ENCODE measurements around the gene MPP4. TPM values are rescaled to one million over a fixed set of nuclear protein-coding genes. Genes with fewer than 3 reads are reported as not detected.

Gene MPP4
- total RNA-seq, 5 donors from 2014 or later (not counting 1 experiment from before 2014, with no cell fraction given): 0.13 TPM; not detected in 4

DNA sequence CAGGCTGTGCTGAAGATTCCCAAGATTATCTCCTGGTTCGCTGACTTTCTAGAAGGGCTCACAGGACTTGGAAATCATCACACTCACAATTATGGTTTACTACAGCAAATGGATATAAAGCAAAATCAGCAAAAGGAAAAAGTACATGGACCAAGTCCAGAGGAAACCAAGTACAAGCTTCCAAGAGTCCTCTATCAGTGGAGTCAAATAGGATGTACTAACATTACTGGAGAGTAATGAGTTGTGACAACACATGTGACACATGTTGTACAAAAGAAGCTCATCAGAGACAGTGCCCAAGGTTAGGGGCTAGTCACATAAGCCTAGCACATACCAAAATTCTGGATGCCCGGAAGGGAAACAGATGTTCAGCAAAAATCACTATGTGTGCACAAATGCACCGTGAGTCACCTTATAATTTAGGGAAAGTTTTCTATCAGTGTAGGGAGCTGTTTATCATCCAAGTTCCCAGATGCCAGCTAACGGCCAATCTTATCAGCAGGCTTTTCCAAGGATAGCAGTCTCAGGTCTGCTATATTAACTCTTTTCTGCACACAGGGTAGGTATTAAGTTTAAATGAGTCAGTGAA lies 64.7 kb downstream of the MPP4 start:
- Histone ChIP-seq H3K27ac (ENCODE audit: low read length) (no peak overlapping the region), H3K4me3 (ENCODE audit: control insufficient read depth in 1 of 2, extremely low read depth in 1 of 2, low read length in 1 of 2) (no peak overlapping the region), H3K9me3 (no peaks in the 10 kb centered on the region), H3K4me1 (ENCODE audit: control insufficient read depth in 1 of 2, extremely low read depth in 1 of 2, insufficient read depth in 2 of 2, low read length in 2 of 2) (no peaks in the 10 kb centered on the region), H3K27me3 (replicated peaks in 1 of 2; ENCODE audit: control insufficient read depth in 2 of 2, extremely low read depth in 1 of 2, insufficient read depth in 2 of 2, low read length in 1 of 2) (no peaks in the 10 kb centered on the region), H3K36me3 (ENCODE audit: control insufficient read depth in 2 of 2, extremely low read depth in 1 of 2, insufficient read depth in 1 of 2, low read length in 1 of 2) (peaks cover 6 to 7% of the 10 kb centered on the region in 2 donors)
- Mint-ChIP-seq H3K36me3 (peaks cover 33% of the 10 kb centered on the region), H3K9me3 (no peaks in the 10 kb centered on the region), H3K27me3 (no peaks in the 10 kb centered on the region), H3K27ac (no peak overlapping the region), H3K4me3 (no peak overlapping the region), H3K4me1 (no peaks in the 10 kb centered on the region)
- POLR2A ChIA-PET: interaction anchor here in 1 of 2 donors (0.7 kb wide), 1 partner anchor 12 kb away, joined by 3 read pairs; no protein-coding TSS in a partner anchor
- ATAC-seq (replicated peaks in 1 of 4) (no peak), DNase-seq (no peak)
- CTCF ChIA-PET: interaction anchor here (0.6 to 0.8 kb wide), 2 partner anchors 10 to 593 kb away, joined by 3 to 4 read pairs; partner anchors contain the start of gene TMEM237 (in 1 of the 2)
- WGBS (ENCODE audit: insufficient coverage): 100% methylated on average over 1 of the region's 4 CpGs

GRCh38 chr2:201631041-201631440 lies 67.4 kb downstream of the MPP4 start:
- no peak overlapping the region for H3K4me3 Mint-ChIP-seq
- no peaks in the 10 kb centered on the region for H3K9me3 ChIP-seq
- POLR2A ChIA-PET: no interaction called here

GRCh38 chr2:201630577-201630976 lies 67.9 kb downstream of the MPP4 start:
- no peaks in the 10 kb centered on the region for H3K9me3 Mint-ChIP-seq
- Histone ChIP-seq H3K9me3 (no peaks in the 10 kb centered on the region), H3K4me1 (ENCODE audit: control insufficient read depth in 1 of 2, extremely low read depth in 1 of 2, insufficient read depth in 2 of 2, low read length in 2 of 2) (no peaks in the 10 kb centered on the region), H3K27me3 (replicated peaks in 1 of 2; ENCODE audit: control insufficient read depth in 2 of 2, extremely low read depth in 1 of 2, insufficient read depth in 2 of 2, low read length in 1 of 2) (no peaks in the 10 kb centered on the region), H3K27ac (ENCODE audit: low read length) (no peak overlapping the region), H3K36me3 (ENCODE audit: control insufficient read depth in 2 of 2, extremely low read depth in 1 of 2, insufficient read depth in 1 of 2, low read length in 1 of 2) (peaks cover 6 to 8% of the 10 kb centered on the region in 2 donors), H3K4me3 (ENCODE audit: control insufficient read depth in 1 of 2, extremely low read depth in 1 of 2, low read length in 1 of 2) (no peak overlapping the region)
- no peak overlapping the region for H3K4me3 Mint-ChIP-seq
- peaks cover 26% of the 10 kb centered on the region for H3K36me3 Mint-ChIP-seq
- H3K27me3 Mint-ChIP-seq: no peaks in the 10 kb centered on the region
- CTCF ChIA-PET: no interaction called here
- ATAC-seq (replicated peaks in 1 of 4): no peak
- no peak for DNase-seq
- H3K27ac Mint-ChIP-seq: no peak overlapping the region
- WGBS (ENCODE audit: insufficient coverage): no CpG with 5 or more reads among the region's 2 CpGs
- POLR2A ChIA-PET: no interaction called here
- H3K4me1 Mint-ChIP-seq: no peaks in the 10 kb centered on the region

More at GRCh38 chr2:201631041-201631440, 67.4 kb downstream of the MPP4 start:
- Histone ChIP-seq H3K27me3 (replicated peaks in 1 of 2; ENCODE audit: control insufficient read depth in 2 of 2, extremely low read depth in 1 of 2, insufficient read depth in 2 of 2, low read length in 1 of 2) (no peaks in the 10 kb centered on the region), H3K27ac (ENCODE audit: low read length) (no peak overlapping the region), H3K4me1 (ENCODE audit: control insufficient read depth in 1 of 2, extremely low read depth in 1 of 2, insufficient read depth in 2 of 2, low read length in 2 of 2) (no peaks in the 10 kb centered on the region), H3K36me3 (ENCODE audit: control insufficient read depth in 2 of 2, extremely low read depth in 1 of 2, insufficient read depth in 1 of 2, low read length in 1 of 2) (peaks cover 6 to 8% of the 10 kb centered on the region in 2 donors), H3K4me3 (ENCODE audit: control insufficient read depth in 1 of 2, extremely low read depth in 1 of 2, low read length in 1 of 2) (no peak overlapping the region)
- no peak for ATAC-seq (replicated peaks in 1 of 4)
- CTCF ChIA-PET: no interaction called here
- WGBS (ENCODE audit: insufficient coverage): 100% methylated on average over 1 of the region's 8 CpGs
- H3K27ac Mint-ChIP-seq: no peak overlapping the region
- H3K36me3 Mint-ChIP-seq: peaks cover 27% of the 10 kb centered on the region
- no peak for DNase-seq
- H3K27me3 Mint-ChIP-seq: no peaks in the 10 kb centered on the region
- no peaks in the 10 kb centered on the region for H3K9me3 Mint-ChIP-seq
- no peaks in the 10 kb centered on the region for H3K4me1 Mint-ChIP-seq

DNA sequence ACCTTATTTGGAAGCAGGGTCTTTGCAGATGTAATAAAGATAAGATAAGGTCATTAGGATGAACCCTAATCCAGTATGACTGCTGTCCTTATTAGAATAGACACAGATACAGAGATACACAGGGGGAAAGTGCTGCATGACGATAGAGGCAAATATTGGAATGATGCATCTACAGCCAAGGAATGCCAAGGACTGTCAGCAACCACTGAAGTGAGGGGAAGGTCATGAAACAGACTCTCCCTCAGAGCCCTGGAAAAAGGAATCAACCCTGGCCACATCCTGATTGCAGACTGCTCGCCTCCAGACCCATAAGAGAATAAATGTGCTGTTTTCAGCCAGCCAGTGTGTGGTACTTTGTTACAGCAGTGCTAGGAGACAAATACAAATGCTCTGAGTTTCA lies 69.9 kb downstream of the MPP4 start:
- H3K27ac ChIP-seq (ENCODE audit: low read length): no peak overlapping the region
- peaks cover 6 to 8% of the 10 kb centered on the region in 2 donors for H3K36me3 ChIP-seq (ENCODE audit: control insufficient read depth in 2 of 2, extremely low read depth in 1 of 2, insufficient read depth in 1 of 2, low read length in 1 of 2)
- H3K4me1 ChIP-seq (ENCODE audit: control insufficient read depth in 1 of 2, extremely low read depth in 1 of 2, insufficient read depth in 2 of 2, low read length in 2 of 2): no peaks in the 10 kb centered on the region
- POLR2A ChIA-PET: no interaction called here
- no peak overlapping the region for H3K4me3 ChIP-seq (ENCODE audit: control insufficient read depth in 1 of 2, extremely low read depth in 1 of 2, low read length in 1 of 2)
- Mint-ChIP-seq H3K27me3 (no peaks in the 10 kb centered on the region), H3K36me3 (peaks cover 28% of the 10 kb centered on the region), H3K4me1 (no peaks in the 10 kb centered on the region), H3K4me3 (no peak overlapping the region), H3K9me3 (no peaks in the 10 kb centered on the region), H3K27ac (no peak overlapping the region)
- H3K27me3 ChIP-seq (replicated peaks in 1 of 2; ENCODE audit: control insufficient read depth in 2 of 2, extremely low read depth in 1 of 2, insufficient read depth in 2 of 2, low read length in 1 of 2): no peaks in the 10 kb centered on the region
- DNase-seq (no peak), ATAC-seq (replicated peaks in 1 of 4) (no peak)
- WGBS (ENCODE audit: insufficient coverage): 100% methylated on average over 1 of the region's 2 CpGs
- no peaks in the 10 kb centered on the region for H3K9me3 ChIP-seq
- CTCF ChIA-PET: no interaction called here

GRCh38 chr2:201622306-201622970 lies 76.0 kb downstream of the MPP4 start:
- Histone ChIP-seq H3K4me3 (ENCODE audit: control insufficient read depth in 1 of 2, extremely low read depth in 1 of 2, low read length in 1 of 2) (no peak overlapping the region), H3K9me3 (no peaks in the 10 kb centered on the region), H3K36me3 (ENCODE audit: control insufficient read depth in 2 of 2, extremely low read depth in 1 of 2, insufficient read depth in 1 of 2, low read length in 1 of 2) (no peaks in the 10 kb centered on the region), H3K27ac (ENCODE audit: low read length) (no peak overlapping the region), H3K4me1 (ENCODE audit: control insufficient read depth in 1 of 2, extremely low read depth in 1 of 2, insufficient read depth in 2 of 2, low read length in 2 of 2) (no peaks in the 10 kb centered on the region), H3K27me3 (replicated peaks in 1 of 2; ENCODE audit: control insufficient read depth in 2 of 2, extremely low read depth in 1 of 2, insufficient read depth in 2 of 2, low read length in 1 of 2) (no peaks in the 10 kb centered on the region)
- H3K9me3 Mint-ChIP-seq: no peaks in the 10 kb centered on the region
- no peaks in the 10 kb centered on the region for H3K4me1 Mint-ChIP-seq
- CTCF ChIA-PET: no interaction called here
- H3K4me3 Mint-ChIP-seq: no peak overlapping the region
- no peak for DNase-seq
- no peak for ATAC-seq (replicated peaks in 1 of 4)
- POLR2A ChIA-PET: no interaction called here
- H3K36me3 Mint-ChIP-seq: peaks cover 12% of the 10 kb centered on the region
- WGBS (ENCODE audit: insufficient coverage): 97% methylated on average over 3 of the region's 5 CpGs
- H3K27ac Mint-ChIP-seq: no peak overlapping the region
- no peaks in the 10 kb centered on the region for H3K27me3 Mint-ChIP-seq

GRCh38 chr2:201621293-201621999 lies 77.0 kb downstream of the MPP4 start:
- ChIA-PET POLR2A (no interaction called here), CTCF (no interaction called here)
- DNase-seq (no peak), ATAC-seq (replicated peaks in 1 of 4) (no peak)
- 100% methylated on average over 3 of the region's 4 CpGs for WGBS (ENCODE audit: insufficient coverage)
- Mint-ChIP-seq H3K27ac (no peak overlapping the region), H3K27me3 (no peaks in the 10 kb centered on the region), H3K9me3 (no peaks in the 10 kb centered on the region), H3K36me3 (peaks cover 9% of the 10 kb centered on the region), H3K4me1 (no peaks in the 10 kb centered on the region), H3K4me3 (no peak overlapping the region)
- Histone ChIP-seq H3K4me3 (ENCODE audit: control insufficient read depth in 1 of 2, extremely low read depth in 1 of 2, low read length in 1 of 2) (no peak overlapping the region), H3K4me1 (ENCODE audit: control insufficient read depth in 1 of 2, extremely low read depth in 1 of 2, insufficient read depth in 2 of 2, low read length in 2 of 2) (no peaks in the 10 kb centered on the region), H3K27ac (ENCODE audit: low read length) (no peak overlapping the region), H3K27me3 (replicated peaks in 1 of 2; ENCODE audit: control insufficient read depth in 2 of 2, extremely low read depth in 1 of 2, insufficient read depth in 2 of 2, low read length in 1 of 2) (no peaks in the 10 kb centered on the region), H3K9me3 (no peaks in the 10 kb centered on the region), H3K36me3 (ENCODE audit: control insufficient read depth in 2 of 2, extremely low read depth in 1 of 2, insufficient read depth in 1 of 2, low read length in 1 of 2) (no peaks in the 10 kb centered on the region)

Measured in T-cell (primary cell).